ENCODE measurements around the gene GAPVD1.

DNA sequence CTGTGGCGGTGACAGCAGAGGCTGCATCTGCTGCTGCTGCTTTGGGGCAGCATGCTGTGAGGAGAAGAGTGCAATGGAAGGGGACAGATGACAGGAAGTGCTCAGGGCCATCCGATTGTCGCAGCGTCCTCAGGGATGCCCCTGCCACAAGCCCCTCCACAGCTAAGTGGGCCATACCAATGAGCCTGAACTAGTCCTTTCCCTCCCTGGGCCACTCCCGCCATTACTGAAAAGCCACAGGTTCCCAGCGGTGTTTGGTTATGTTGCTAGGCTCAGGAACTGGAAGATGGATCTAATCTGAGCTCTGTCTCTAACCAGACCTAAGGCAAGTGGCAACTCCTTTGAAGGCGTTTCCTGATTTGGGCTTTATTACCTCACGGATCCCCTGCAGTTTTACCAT is 109.2 kb downstream of the GAPVD1 start:
- TF ChIP-seq CTCF (IDR thresholded peaks at IDR 0.05) (no peak), POLR2A (IDR thresholded peaks at IDR 0.05) (no peak)

All from lower leg skin (tissue), 3 donors.